K562 (cell line): ENCODE measurements around the gene PRICKLE3. TPM values are rescaled to one million over a fixed set of nuclear protein-coding genes. Genes with fewer than 3 reads are reported as not detected.

Experiments
- L3MBTL2 ChIP-seq: fragments of 450-650 bp; IDR thresholded peaks from 2 replicates; pipeline ENCODE4 v1.6.1; 2016; ENCODE audit warnings: mild to moderate bottlenecking, moderate library complexity
- LCOR ChIP-seq: sonication (generic); formaldehyde crosslinking; IDR thresholded peaks from 2 replicates; pipeline ENCODE4 v1.8.0; 2022; ENCODE audit warnings: mild to moderate bottlenecking, missing genetic modification reagents
- NCOR1 ChIP-seq: fragments of 450-650 bp; IDR thresholded peaks from 2 replicates; pipeline ENCODE4 v1.6.1; 2016; ENCODE audit warnings: mild to moderate bottlenecking, moderate library complexity
- NONO ChIP-seq, 2 experiments: fragments of 200-400 bp in 1 of 2; fragments of 450-650 bp in 1 of 2; formaldehyde crosslinking in 1 of 2; IDR thresholded peaks; 2 replicates each; pipeline ENCODE4 v1.6.1; 2017; ENCODE audit warnings: low read depth in 2 of 2, mild to moderate bottlenecking in 2 of 2, moderate library complexity in 2 of 2, low read length in 1 of 2
- SNIP1 ChIP-seq: fragments of 450-650 bp; IDR thresholded peaks from 2 replicates; pipeline ENCODE4 v1.7.1; 2017; ENCODE audit warnings: low read depth, mild to moderate bottlenecking
- TAF1 ChIP-seq: IDR thresholded peaks from 2 replicates; pipeline ENCODE4 v1.6.1; 2011; ENCODE audit warnings: mild to moderate bottlenecking, low read length, moderate library complexity; ENCODE audit not compliant: insufficient read depth, control insufficient read depth, severe bottlenecking; ENCODE audit errors: extremely low read depth
- TCF3 ChIP-seq: sonication (generic); formaldehyde crosslinking; IDR thresholded peaks from 2 replicates; pipeline ENCODE4 v1.4.0; 2020; ENCODE audit warnings: mild to moderate bottlenecking, missing genetic modification reagents
- UBTF ChIP-seq, 2 experiments: IDR thresholded peaks; 2 replicates each; pipeline ENCODE4 v1.6.1; 2012; ENCODE audit warnings: improper control_type of control experiment in 2 of 2, low read depth in 2 of 2, low read length in 2 of 2, borderline replicate concordance in 1 of 2
- XRCC4 ChIP-seq: IDR thresholded peaks from one replicate; pipeline ENCODE4 v1.6.1; 2011; ENCODE audit not compliant: insufficient read depth, insufficient read length; ENCODE audit errors: extremely low read depth
- ZNF408 ChIP-seq: fragments of 250-450 bp; sonication (Bioruptor Pico); IDR thresholded peaks from 2 replicates; pipeline ENCODE4 v1.4.0; 2020; ENCODE audit warnings: low read depth, mild to moderate bottlenecking, moderate library complexity
- ZSCAN32 ChIP-seq: fragments of 450-650 bp; formaldehyde crosslinking; IDR thresholded peaks from 2 replicates; pipeline ENCODE4 v1.4.0; 2020; ENCODE audit warnings: mild to moderate bottlenecking, moderate library complexity
- polyA plus RNA-seq, 8 experiments: library from polyadenylated mRNA; depleted of rRNA in 4 of 8; stranded (reverse) in 5 of 8; unstranded in 3 of 8; fragments of >200 nt; fragmentation: Nextera tagmentation in 2 of 8; fragmentation: Illumina TruSeq in 1 of 8; extraction: Ambion mirVana in 2 of 8; extraction: Trizol in 1 of 8; gene quantifications; 2 replicates each; pipeline versions ENCODE4 v1.2.1 to v1.2.3, GENCODE V29; 2011 to 2014; ENCODE audit warnings: inconsistent platforms in 1 of 8, missing spikeins in 1 of 8
- total RNA-seq, 7 experiments: library from RNA; depleted of rRNA in 6 of 7; stranded (reverse); fragments of >200 nt in 6 of 7; fragmentation: Illumina TruSeq in 2 of 7; extraction: Trizol in 2 of 7; gene quantifications; 2 replicates each; pipeline versions ENCODE4 v1.2.1 to v1.2.3, GENCODE V29; 2011 to 2021; ENCODE audit warnings: low replicate concordance in 1 of 7
- TF ChIP-seq, protein P1 (sequence below), 3 experiments: fragments of 200-800 bp in 1 of 3; fragments of 250-450 bp in 1 of 3; fragments of 450-650 bp in 1 of 3; sonication (Bioruptor Pico) in 1 of 3; sonication (Bioruptor generic) in 1 of 3; formaldehyde crosslinking in 1 of 3; IDR thresholded peaks; 2 replicates each; pipeline versions ENCODE4 v1.6.1 to v1.8.0; 2016 to 2022; ENCODE audit warnings: mild to moderate bottlenecking in 2 of 3, missing genetic modification characterization in 2 of 3, missing compliant biosample characterization in 1 of 3, moderate library complexity in 1 of 3
- TF ChIP-seq, protein P2 (sequence below): conservative IDR thresholded peaks from 2 replicates; pipeline ENCODE4 v1.6.1; 2011; ENCODE audit warnings: low read depth, mild to moderate bottlenecking, low read length; ENCODE audit not compliant: control insufficient read depth

Gene PRICKLE3
- total and polyA plus RNA-seq, 9 of the 15 experiments (the other 6 are each of a cell fraction or from before 2014, with no cell fraction given), result 1.1 to 44.3 (median 14.0) TPM

GRCh38 chrX:49184294-49185281 is 1.6 kb downstream of the PRICKLE3 start (continued):
- TF ChIP-seq UBTF (IDR thresholded peaks at IDR 0.05; ENCODE audit: borderline replicate concordance in 1 of 2, low read depth in 2 of 2, low read length in 2 of 2) (0 out of 4 replicates have a peak, but pooled peaks of 1 of the 2 experiments have one; percentile 40), XRCC4 (no peak), NCOR1 (no peak), LCOR (CRISPR knock-in tag) (0 out of 2 replicates have a peak, but pooled peaks have one; percentile 41), ZSCAN32 (CRISPR knock-in tag) (no peak), NONO (IDR thresholded peaks at IDR 0.05; ENCODE audit: low read depth in 2 of 2, low read length in 1 of 2) (no peak), SNIP1 (no peak), ZNF408 (CRISPR knock-in tag) (no peak), L3MBTL2 (no peak), TCF3 (CRISPR knock-in tag) (no peak), TAF1 (peak; percentile 35)
- TF ChIP-seq, protein P1, sequence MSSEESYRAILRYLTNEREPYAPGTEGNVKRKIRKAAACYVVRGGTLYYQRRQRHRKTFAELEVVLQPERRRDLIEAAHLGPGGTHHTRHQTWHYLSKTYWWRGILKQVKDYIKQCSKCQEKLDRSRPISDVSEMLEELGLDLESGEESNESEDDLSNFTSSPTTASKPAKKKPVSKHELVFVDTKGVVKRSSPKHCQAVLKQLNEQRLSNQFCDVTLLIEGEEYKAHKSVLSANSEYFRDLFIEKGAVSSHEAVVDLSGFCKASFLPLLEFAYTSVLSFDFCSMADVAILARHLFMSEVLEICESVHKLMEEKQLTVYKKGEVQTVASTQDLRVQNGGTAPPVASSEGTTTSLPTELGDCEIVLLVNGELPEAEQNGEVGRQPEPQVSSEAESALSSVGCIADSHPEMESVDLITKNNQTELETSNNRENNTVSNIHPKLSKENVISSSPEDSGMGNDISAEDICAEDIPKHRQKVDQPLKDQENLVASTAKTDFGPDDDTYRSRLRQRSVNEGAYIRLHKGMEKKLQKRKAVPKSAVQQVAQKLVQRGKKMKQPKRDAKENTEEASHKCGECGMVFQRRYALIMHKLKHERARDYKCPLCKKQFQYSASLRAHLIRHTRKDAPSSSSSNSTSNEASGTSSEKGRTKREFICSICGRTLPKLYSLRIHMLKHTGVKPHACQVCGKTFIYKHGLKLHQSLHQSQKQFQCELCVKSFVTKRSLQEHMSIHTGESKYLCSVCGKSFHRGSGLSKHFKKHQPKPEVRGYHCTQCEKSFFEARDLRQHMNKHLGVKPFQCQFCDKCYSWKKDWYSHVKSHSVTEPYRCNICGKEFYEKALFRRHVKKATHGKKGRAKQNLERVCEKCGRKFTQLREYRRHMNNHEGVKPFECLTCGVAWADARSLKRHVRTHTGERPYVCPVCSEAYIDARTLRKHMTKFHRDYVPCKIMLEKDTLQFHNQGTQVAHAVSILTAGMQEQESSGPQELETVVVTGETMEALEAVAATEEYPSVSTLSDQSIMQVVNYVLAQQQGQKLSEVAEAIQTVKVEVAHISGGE (CRISPR knock-in tag; IDR thresholded peaks at IDR 0.05), result no peak
- TF ChIP-seq, protein P2, sequence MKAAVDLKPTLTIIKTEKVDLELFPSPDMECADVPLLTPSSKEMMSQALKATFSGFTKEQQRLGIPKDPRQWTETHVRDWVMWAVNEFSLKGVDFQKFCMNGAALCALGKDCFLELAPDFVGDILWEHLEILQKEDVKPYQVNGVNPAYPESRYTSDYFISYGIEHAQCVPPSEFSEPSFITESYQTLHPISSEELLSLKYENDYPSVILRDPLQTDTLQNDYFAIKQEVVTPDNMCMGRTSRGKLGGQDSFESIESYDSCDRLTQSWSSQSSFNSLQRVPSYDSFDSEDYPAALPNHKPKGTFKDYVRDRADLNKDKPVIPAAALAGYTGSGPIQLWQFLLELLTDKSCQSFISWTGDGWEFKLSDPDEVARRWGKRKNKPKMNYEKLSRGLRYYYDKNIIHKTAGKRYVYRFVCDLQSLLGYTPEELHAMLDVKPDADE, result no peak
